ENCODE data around the gene AACS.

DNA sequence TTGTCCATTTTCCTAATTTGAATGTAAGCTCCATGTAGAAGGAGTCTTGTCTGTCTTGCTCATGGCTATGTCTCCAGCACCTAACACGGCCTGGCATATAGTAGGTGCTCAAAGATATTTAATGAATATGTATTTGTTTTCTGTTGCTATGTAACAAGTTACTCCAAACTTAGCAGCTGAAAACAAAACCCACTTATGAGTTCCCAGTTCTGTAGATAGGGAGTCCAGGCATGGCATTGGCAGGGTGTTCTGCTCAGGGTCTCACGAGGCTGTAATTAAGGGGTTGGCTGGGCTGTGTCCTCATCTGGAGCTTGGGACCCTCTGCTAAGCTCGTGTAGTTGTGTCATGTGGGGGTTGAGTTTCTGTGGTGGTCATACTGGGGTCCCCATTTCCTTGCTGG, 106.0 kb downstream of the AACS start:
- no peak for TF ChIP-seq POLR2A (IDR thresholded peaks at IDR 0.05)
- TF ChIP-seq, protein P1, sequence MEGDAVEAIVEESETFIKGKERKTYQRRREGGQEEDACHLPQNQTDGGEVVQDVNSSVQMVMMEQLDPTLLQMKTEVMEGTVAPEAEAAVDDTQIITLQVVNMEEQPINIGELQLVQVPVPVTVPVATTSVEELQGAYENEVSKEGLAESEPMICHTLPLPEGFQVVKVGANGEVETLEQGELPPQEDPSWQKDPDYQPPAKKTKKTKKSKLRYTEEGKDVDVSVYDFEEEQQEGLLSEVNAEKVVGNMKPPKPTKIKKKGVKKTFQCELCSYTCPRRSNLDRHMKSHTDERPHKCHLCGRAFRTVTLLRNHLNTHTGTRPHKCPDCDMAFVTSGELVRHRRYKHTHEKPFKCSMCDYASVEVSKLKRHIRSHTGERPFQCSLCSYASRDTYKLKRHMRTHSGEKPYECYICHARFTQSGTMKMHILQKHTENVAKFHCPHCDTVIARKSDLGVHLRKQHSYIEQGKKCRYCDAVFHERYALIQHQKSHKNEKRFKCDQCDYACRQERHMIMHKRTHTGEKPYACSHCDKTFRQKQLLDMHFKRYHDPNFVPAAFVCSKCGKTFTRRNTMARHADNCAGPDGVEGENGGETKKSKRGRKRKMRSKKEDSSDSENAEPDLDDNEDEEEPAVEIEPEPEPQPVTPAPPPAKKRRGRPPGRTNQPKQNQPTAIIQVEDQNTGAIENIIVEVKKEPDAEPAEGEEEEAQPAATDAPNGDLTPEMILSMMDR (IDR thresholded peaks at IDR 0.05), result no peak
